Stromal cell of bone marrow (primary cell): ENCODE data around the gene RNF227.
"Not testable (repeated sequence)": the region's sequence is repeated elsewhere in the genome, so short reads cannot be mapped to it uniquely, and the experiment has no call there.

Experiments
- DNase-seq: peaks from one replicate; pipeline ENCODE4 v3.0.0-alpha.2; 2012; ENCODE audit warnings: low read depth

The RNF227 gene

GRCh38 chr17:7915611-7916384 lies at the start of gene RNF227:
RNF227 (minus strand) TSS chr17:7916289; CDS start chr17:7916195, 94 bp downstream.
- DNase-seq: peak; percentile 93

GRCh38 chr17:7961421-7961820 lies 45.3 kb upstream of the RNF227 start:
- DNase-seq: no peak

- no peak for DNase-seq
Measured at GRCh38 chr17:7959503-7960253, 43.6 kb upstream of the RNF227 start.

- peak; percentile 2 for DNase-seq
Measured at GRCh38 chr17:7956228-7956965, 40.3 kb upstream of the RNF227 start.

- DNase-seq: peak; percentile 34
Measured at GRCh38 chr17:7955414-7956227, 39.5 kb upstream of the RNF227 start.

GRCh38 chr17:7953266-7953665 lies 37.2 kb upstream of the RNF227 start:
- not testable (repeated sequence) for DNase-seq

- no peak for DNase-seq
Measured at GRCh38 chr17:7951143-7951792, 35.2 kb upstream of the RNF227 start.

GRCh38 chr17:7950578-7950977 lies 34.5 kb upstream of the RNF227 start:
- no peak for DNase-seq

GRCh38 chr17:7947651-7948050 lies 31.6 kb upstream of the RNF227 start:
- DNase-seq: peak; percentile 8

- no peak for DNase-seq
Measured at GRCh38 chr17:7946441-7946840, 30.4 kb upstream of the RNF227 start.

- DNase-seq: no peak
Measured at GRCh38 chr17:7945651-7946050, 29.6 kb upstream of the RNF227 start.

- no peak for DNase-seq
Measured at GRCh38 chr17:7944326-7944725, 28.2 kb upstream of the RNF227 start.

- no peak for DNase-seq
Measured at GRCh38 chr17:7943291-7943690, 27.2 kb upstream of the RNF227 start.

- no peak for DNase-seq
Measured at GRCh38 chr17:7940743-7941142, 24.7 kb upstream of the RNF227 start.

GRCh38 chr17:7940034-7940433 lies 23.9 kb upstream of the RNF227 start:
- DNase-seq: no peak

- no peak for DNase-seq
Measured at GRCh38 chr17:7935859-7936258, 19.8 kb upstream of the RNF227 start.

GRCh38 chr17:7932949-7933348 lies 16.9 kb upstream of the RNF227 start:
- peak; percentile 44 for DNase-seq

- DNase-seq: no peak
Measured at GRCh38 chr17:7932483-7932891, 16.4 kb upstream of the RNF227 start.

- peak; percentile 98 for DNase-seq
Measured at GRCh38 chr17:7931709-7932482, 15.8 kb upstream of the RNF227 start, which contains the start of the genes CNTROB and TRAPPC1. CNTROB (plus strand) TSS chr17:7932206; CDS start chr17:7933080, 874 bp downstream. TRAPPC1 (minus strand) TSS chr17:7931946; CDS start chr17:7931829, 117 bp downstream.
